Trophoblast cell (in vitro differentiated cells and primary cell): ENCODE measurements around the gene XRCC4.

Experiments
- DNase-seq, 2 donors: peaks; one replicate each; pipeline ENCODE4 v3.0.0-alpha.2; 2016
- H2AFZ ChIP-seq: 2 replicates; pipeline ENCODE4 v1.6.1; 2013; ENCODE audit warnings: low read length, moderate library complexity, mild to moderate bottlenecking; ENCODE audit not compliant: insufficient read depth, poor library complexity
- H2AK5ac ChIP-seq: 2 replicates; pipeline ENCODE4 v1.6.1; 2013; ENCODE audit warnings: mild to moderate bottlenecking, low read length
- H2BK120ac ChIP-seq: 2 replicates; pipeline ENCODE4 v1.6.1; 2013; ENCODE audit warnings: low read length, mild to moderate bottlenecking, moderate library complexity; ENCODE audit not compliant: insufficient read depth, poor library complexity
- H2BK12ac ChIP-seq: 2 replicates; pipeline ENCODE4 v1.6.1; 2013; ENCODE audit warnings: mild to moderate bottlenecking, low read length, moderate library complexity
- H2BK5ac ChIP-seq: 2 replicates; pipeline ENCODE4 v1.6.1; 2013; ENCODE audit warnings: low read length, low read depth, moderate library complexity, mild to moderate bottlenecking; ENCODE audit not compliant: poor library complexity
- H3K14ac ChIP-seq: 2 replicates; pipeline ENCODE4 v1.6.1; 2013; ENCODE audit warnings: mild to moderate bottlenecking, low read length
- H3K18ac ChIP-seq: 2 replicates; pipeline ENCODE4 v1.6.1; 2013; ENCODE audit warnings: mild to moderate bottlenecking, low read length
- H3K23ac ChIP-seq: 2 replicates; pipeline ENCODE4 v1.6.1; 2013; ENCODE audit warnings: low read length
- H3K27ac ChIP-seq: 2 replicates; pipeline ENCODE4 v1.5.1; 2013; ENCODE audit warnings: low read depth, mild to moderate bottlenecking, inconsistent platforms, low read length, moderate library complexity
- H3K27me3 ChIP-seq: 2 replicates; pipeline ENCODE4 v1.6.1; 2013; ENCODE audit warnings: inconsistent platforms, mild to moderate bottlenecking, low read length, moderate library complexity; ENCODE audit not compliant: insufficient read depth
- H3K36me3 ChIP-seq, 2 experiments: 1 replicate in 1 of 2; 2 replicates in 1 of 2; pipeline ENCODE4 v1.6.1; 2013; ENCODE audit warnings: low read length in 2 of 2, mild to moderate bottlenecking in 2 of 2, moderate library complexity in 1 of 2; ENCODE audit not compliant: insufficient read depth in 2 of 2, control insufficient read depth in 1 of 2
- H3K4ac ChIP-seq: 2 replicates; pipeline ENCODE4 v1.6.1; 2013; ENCODE audit warnings: low read depth, mild to moderate bottlenecking, low read length, moderate library complexity
- H3K4me1 ChIP-seq, 2 experiments: 1 replicate in 1 of 2; 2 replicates in 1 of 2; pipeline ENCODE4 v1.6.1; 2013; ENCODE audit warnings: low read length in 2 of 2, mild to moderate bottlenecking in 2 of 2, moderate library complexity in 1 of 2; ENCODE audit not compliant: insufficient read depth in 2 of 2, control insufficient read depth in 1 of 2
- H3K4me2 ChIP-seq: 2 replicates; pipeline ENCODE4 v1.6.1; 2013; ENCODE audit warnings: inconsistent platforms, mild to moderate bottlenecking, low read length, moderate library complexity
- H3K4me3 ChIP-seq: 2 replicates; pipeline ENCODE4 v1.5.1; 2013; ENCODE audit warnings: mild to moderate bottlenecking, low read depth, low read length, inconsistent platforms
- H3K79me1 ChIP-seq: one replicate; pipeline ENCODE4 v1.6.1; 2013; ENCODE audit warnings: low read length
- H3K79me2 ChIP-seq: 2 replicates; pipeline ENCODE4 v1.6.1; 2013; ENCODE audit warnings: low read length, mild to moderate bottlenecking; ENCODE audit not compliant: control insufficient read depth, insufficient read depth, poor library complexity
- H3K9ac ChIP-seq: 2 replicates; pipeline ENCODE4 v1.6.1; 2013; ENCODE audit warnings: mild to moderate bottlenecking, low read length
- H3K9me3 ChIP-seq: 2 replicates; pipeline ENCODE4 v1.6.1; 2013; ENCODE audit warnings: low read depth, mild to moderate bottlenecking, control low read depth, inconsistent platforms, low read length; ENCODE audit not compliant: insufficient read depth
- H4K12ac ChIP-seq: 2 replicates; pipeline ENCODE4 v1.6.1; 2013; ENCODE audit warnings: low read depth, mild to moderate bottlenecking, low read length, moderate library complexity
- H4K8ac ChIP-seq: 2 replicates; pipeline ENCODE4 v1.6.1; 2013; ENCODE audit warnings: low read depth, mild to moderate bottlenecking, low read length, moderate library complexity
- H4K91ac ChIP-seq: one replicate; pipeline ENCODE4 v1.6.1; 2013; ENCODE audit warnings: low read depth, mild to moderate bottlenecking, low read length, moderate library complexity
- WGBS: extraction: QIAGEN DNeasy Blood & Tissue Kit; methylation state at CpG from one replicate; pipeline ENCODE4 v1.1.7; 2013; ENCODE audit warnings: missing lambda C conversion rate; ENCODE audit not compliant: insufficient read length, insufficient coverage; ENCODE audit errors: extremely low coverage; 5-methylcytosine and 5-hydroxymethylcytosine counted together

XRCC4 gene

GRCh38 chr5:83363886-83364275 is 286.5 kb downstream of the XRCC4 start:
- H4K91ac ChIP-seq: no peak overlapping the region
- H3K36me3 ChIP-seq: no peaks in the 10 kb centered on the region
- H2BK12ac ChIP-seq: no peak overlapping the region
- no peaks in the 10 kb centered on the region for H3K79me1 ChIP-seq
- H3K4ac ChIP-seq: no peak overlapping the region
- no peak overlapping the region for H2AFZ ChIP-seq
- H3K79me2 ChIP-seq: no peaks in the 10 kb centered on the region
- H4K8ac ChIP-seq: no peak overlapping the region
- no peak overlapping the region for H3K23ac ChIP-seq
- no peak overlapping the region for H3K14ac ChIP-seq
- H3K27ac ChIP-seq: no peak overlapping the region
- WGBS: no CpG with 5 or more reads among the region's 1 CpG
- no peak overlapping the region for H3K4me2 ChIP-seq
- no peak overlapping the region for H4K12ac ChIP-seq
- H3K27me3 ChIP-seq: no peaks in the 10 kb centered on the region
- DNase-seq: no peak
- H3K9ac ChIP-seq: no peak overlapping the region
- no peak overlapping the region for H2BK5ac ChIP-seq
- H3K18ac ChIP-seq: no peak overlapping the region
- H3K4me3 ChIP-seq: no peak overlapping the region
- H3K4me1 ChIP-seq: no peaks in the 10 kb centered on the region
- H2AK5ac ChIP-seq: no peak overlapping the region
- H3K9me3 ChIP-seq: peaks cover 2% of the 10 kb centered on the region
- H2BK120ac ChIP-seq: no peak overlapping the region

- H3K27me3 ChIP-seq: no peaks in the 10 kb centered on the region
- no peak overlapping the region for H3K27ac ChIP-seq
- no peaks in the 10 kb centered on the region for H3K4me1 ChIP-seq
- no peak overlapping the region for H3K18ac ChIP-seq
- no peak overlapping the region for H2BK5ac ChIP-seq
- no peak overlapping the region for H3K9ac ChIP-seq
- H2BK120ac ChIP-seq: no peak overlapping the region
- no peak overlapping the region for H3K4me3 ChIP-seq
- H3K79me1 ChIP-seq: no peaks in the 10 kb centered on the region
- H3K4me2 ChIP-seq: no peak overlapping the region
- H3K4ac ChIP-seq: no peak overlapping the region
- H3K14ac ChIP-seq: no peak overlapping the region
- no peak overlapping the region for H4K91ac ChIP-seq
- H2AFZ ChIP-seq: no peak overlapping the region
- no peak overlapping the region for H3K23ac ChIP-seq
- no peaks in the 10 kb centered on the region for H3K36me3 ChIP-seq
- peaks cover 2% of the 10 kb centered on the region for H3K9me3 ChIP-seq
- H3K79me2 ChIP-seq: no peaks in the 10 kb centered on the region
- no peak overlapping the region for H4K12ac ChIP-seq
- H2BK12ac ChIP-seq: no peak overlapping the region
- H2AK5ac ChIP-seq: no peak overlapping the region
- WGBS: no CpG with 5 or more reads among the region's 8 CpGs
- DNase-seq: no peak
- no peak overlapping the region for H4K8ac ChIP-seq
These were observed 287.3 kb downstream of the XRCC4 start for GRCh38 chr5:83364312-83365299.

- H4K8ac ChIP-seq: no peak overlapping the region
- no peaks in the 10 kb centered on the region for H3K36me3 ChIP-seq
- H3K4me3 ChIP-seq: no peak overlapping the region
- H3K27ac ChIP-seq: no peak overlapping the region
- H4K91ac ChIP-seq: no peak overlapping the region
- H2AK5ac ChIP-seq: no peak overlapping the region
- no peak overlapping the region for H2BK12ac ChIP-seq
- H3K4ac ChIP-seq: no peak overlapping the region
- H4K12ac ChIP-seq: no peak overlapping the region
- no peak overlapping the region for H3K23ac ChIP-seq
- peak; percentile 42 to 46 for DNase-seq
- no peaks in the 10 kb centered on the region for H3K9me3 ChIP-seq
- no peak overlapping the region for H3K4me2 ChIP-seq
- no peak overlapping the region for H2BK120ac ChIP-seq
- H3K79me2 ChIP-seq: no peaks in the 10 kb centered on the region
- no peak overlapping the region for H3K9ac ChIP-seq
- no peak overlapping the region for H2AFZ ChIP-seq
- no peaks in the 10 kb centered on the region for H3K4me1 ChIP-seq
- H2BK5ac ChIP-seq: no peak overlapping the region
- H3K14ac ChIP-seq: no peak overlapping the region
- no peaks in the 10 kb centered on the region for H3K27me3 ChIP-seq
- no peak overlapping the region for H3K18ac ChIP-seq
- WGBS: no CpG with 5 or more reads among the region's 5 CpGs
- H3K79me1 ChIP-seq: no peaks in the 10 kb centered on the region
These were observed 291.0 kb downstream of the XRCC4 start for GRCh38 chr5:83368319-83368718.

DNA sequence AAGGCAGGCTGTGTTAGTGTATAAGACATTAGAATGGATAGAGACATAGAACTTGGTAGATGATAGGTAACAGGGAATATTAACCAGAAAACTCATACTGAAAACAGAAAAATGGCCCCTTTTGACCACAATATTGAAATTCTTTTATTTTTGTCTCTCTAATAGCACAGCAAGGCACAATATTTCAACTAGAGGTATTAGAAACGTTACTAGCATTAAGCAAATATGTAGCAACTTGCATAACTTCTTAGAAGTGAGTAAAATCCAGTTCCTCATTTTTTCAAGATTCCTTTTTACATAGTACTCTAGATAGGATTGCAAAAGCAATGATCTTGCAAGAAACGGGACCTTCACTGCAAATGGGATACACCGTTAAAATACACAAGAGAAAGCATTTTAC is 291.5 kb downstream of the XRCC4 start:
- Histone ChIP-seq H3K27me3 (no peaks in the 10 kb centered on the region), H2AFZ (no peak overlapping the region), H3K27ac (no peak overlapping the region), H3K36me3 (no peaks in the 10 kb centered on the region), H3K79me1 (no peaks in the 10 kb centered on the region), H3K14ac (no peak overlapping the region), H3K4ac (no peak overlapping the region), H3K23ac (no peak overlapping the region), H3K4me2 (no peak overlapping the region), H4K91ac (no peak overlapping the region), H2AK5ac (no peak overlapping the region), H3K4me1 (no peaks in the 10 kb centered on the region), H2BK12ac (no peak overlapping the region), H3K9ac (no peak overlapping the region), H3K4me3 (no peak overlapping the region), H3K9me3 (no peaks in the 10 kb centered on the region), H4K8ac (no peak overlapping the region), H2BK5ac (no peak overlapping the region), H4K12ac (no peak overlapping the region), H3K79me2 (no peaks in the 10 kb centered on the region), H3K18ac (no peak overlapping the region), H2BK120ac (no peak overlapping the region)
- peak; percentile 15 to 83 for DNase-seq
- no CpG with 5 or more reads among the region's 3 CpGs for WGBS
